ENCODE data around the gene SEMA3G.

GRCh38 chr3:52398670-52399081, 46.2 kb downstream of the SEMA3G start:
- TF ChIP-seq CTCF (IDR thresholded peaks at IDR 0.05) = no peak
- no peak for TF ChIP-seq EP300 (IDR thresholded peaks at IDR 0.05)

Data from stomach (tissue), 4 donors.